Measurements from ENCODE around the gene PAGR1.
"Not testable (repeated sequence)": the region's sequence is repeated elsewhere in the genome, so short reads cannot be mapped to it uniquely, and the experiment has no call there.

The PAGR1 gene

DNA sequence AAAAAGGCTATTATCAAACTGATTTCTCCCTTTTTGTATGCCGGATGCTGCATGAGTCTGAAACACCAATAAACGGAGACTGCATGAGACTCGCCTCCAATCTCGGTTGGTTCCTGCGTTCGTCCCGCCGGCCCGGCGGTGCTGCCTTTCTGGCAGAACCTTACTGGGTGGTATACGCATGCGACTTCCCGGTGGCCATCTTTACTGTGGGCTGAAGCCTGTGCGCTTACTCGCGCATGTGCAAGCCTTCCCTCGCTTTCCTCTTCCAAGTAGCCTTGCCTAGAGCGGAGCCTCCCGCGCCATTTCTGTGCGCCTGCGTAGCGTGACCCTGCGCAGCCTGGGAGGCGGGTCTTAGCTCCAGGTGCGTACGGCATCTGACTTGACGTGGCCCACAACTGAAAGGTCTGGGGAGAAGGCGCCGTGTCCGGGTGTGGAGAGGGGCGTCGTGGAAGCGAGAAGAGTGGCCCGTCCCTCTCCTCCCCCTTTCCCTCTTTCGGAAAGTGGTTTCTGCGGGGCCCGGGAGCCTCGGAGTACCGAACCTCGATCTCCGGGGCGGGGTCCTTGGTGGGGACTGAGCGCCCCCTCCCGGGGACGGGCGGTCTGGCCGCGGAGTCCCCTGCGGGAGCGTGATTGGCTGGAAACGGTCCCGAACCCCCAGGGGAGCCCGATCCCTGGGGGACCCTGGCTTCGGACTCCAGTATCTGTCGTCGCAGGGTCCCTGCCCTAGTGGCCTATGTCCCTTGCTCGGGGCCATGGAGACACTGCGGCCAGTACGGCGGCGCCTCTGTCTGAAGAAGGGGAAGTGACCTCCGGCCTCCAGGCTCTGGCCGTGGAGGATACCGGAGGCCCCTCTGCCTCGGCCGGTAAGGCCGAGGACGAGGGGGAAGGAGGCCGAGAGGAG is at the start of gene PAGR1:
Gene PAGR1, plus strand, starts transcription at position 360 of the 901 bp plus-strand sequence. Its CDS starts 374 bp downstream, at position 734.
- DNase-seq (ENCODE audit: low read depth, low spot score) = peak; percentile 94

DNA sequence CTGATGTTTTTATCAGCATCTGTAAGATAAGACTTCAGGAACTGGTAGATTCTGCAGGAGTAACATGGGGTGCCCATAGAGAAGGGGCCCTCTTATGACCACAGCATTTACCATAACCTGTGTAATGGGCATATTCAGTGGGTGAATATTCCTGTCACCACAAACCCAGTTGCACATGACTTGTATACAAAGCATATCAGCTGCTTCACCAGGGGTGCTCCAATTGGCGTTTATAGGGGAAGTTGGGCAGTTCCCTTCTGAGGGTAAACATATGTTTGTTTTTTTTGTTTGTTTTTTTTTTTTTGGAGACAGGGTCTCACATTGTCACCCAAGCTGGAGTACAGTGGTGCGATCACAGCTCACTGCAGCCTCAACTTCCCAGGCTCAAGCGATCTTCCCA is 49.4 kb upstream of the PAGR1 start:
- no peak for DNase-seq (ENCODE audit: low read depth, low spot score)

GRCh38 chr16:29767062-29767461 is 48.9 kb upstream of the PAGR1 start:
- DNase-seq (ENCODE audit: low read depth, low spot score) = no peak

DNA sequence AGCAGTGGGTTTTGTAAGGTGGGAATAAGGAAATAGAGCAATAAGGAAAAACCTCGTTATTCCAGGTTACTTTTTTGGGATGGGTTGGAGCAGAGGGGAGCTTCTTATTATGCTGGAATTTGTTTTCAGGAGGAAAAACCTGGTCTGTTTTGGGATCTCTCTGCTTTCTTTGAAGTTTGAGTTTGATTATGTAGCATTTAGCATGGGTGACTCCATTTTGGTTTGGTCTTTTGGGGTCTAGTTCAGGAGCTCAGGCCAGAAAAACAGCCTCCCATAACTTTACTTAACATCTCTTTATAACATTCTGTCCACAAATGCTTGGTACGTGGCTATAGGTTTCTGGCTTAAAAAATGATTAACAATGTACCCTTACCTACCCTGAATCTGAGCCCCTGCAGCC is 46.4 kb upstream of the PAGR1 start:
- no peak for DNase-seq (ENCODE audit: low read depth, low spot score)

DNA sequence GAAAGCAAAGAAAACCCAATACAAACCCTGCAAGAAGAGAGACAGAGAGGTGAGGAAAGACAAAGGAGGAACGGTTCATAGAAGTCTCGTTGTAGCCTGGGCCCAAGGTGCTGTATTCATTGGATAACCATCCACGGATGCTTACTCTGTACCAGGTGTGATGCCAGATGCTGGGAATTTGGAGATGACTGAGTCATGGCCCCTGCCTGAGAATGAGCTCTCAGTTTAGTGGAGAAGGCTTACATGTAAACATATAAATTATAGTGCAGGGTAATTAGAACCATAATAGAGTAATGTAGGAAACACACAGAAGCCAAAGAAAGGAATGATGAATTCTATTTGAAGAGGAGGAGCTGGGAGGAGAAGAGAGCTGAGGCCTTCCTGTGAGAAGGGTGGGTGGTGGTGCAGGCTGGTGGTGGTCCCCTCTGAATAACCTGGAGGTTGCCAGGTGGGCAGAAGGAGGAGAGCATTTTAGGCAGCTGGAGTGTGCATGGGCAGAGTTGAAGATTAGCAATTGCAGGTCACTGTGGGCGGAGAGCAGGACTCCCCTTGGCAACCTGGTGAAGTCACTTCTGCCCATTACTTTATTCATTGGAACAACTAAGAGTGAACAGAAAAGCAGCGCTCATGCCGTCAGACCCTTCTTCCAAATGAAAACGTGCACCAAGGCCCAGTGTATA is 45.6 kb upstream of the PAGR1 start:
- no peak for DNase-seq (ENCODE audit: low read depth, low spot score)

- DNase-seq (ENCODE audit: low read depth, low spot score) = not testable (repeated sequence)
Observed at GRCh38 chr16:29772330-29772729, 43.6 kb upstream of the PAGR1 start.

GRCh38 chr16:29774730-29775129 is 41.2 kb upstream of the PAGR1 start:
- no peak for DNase-seq (ENCODE audit: low read depth, low spot score)

DNA sequence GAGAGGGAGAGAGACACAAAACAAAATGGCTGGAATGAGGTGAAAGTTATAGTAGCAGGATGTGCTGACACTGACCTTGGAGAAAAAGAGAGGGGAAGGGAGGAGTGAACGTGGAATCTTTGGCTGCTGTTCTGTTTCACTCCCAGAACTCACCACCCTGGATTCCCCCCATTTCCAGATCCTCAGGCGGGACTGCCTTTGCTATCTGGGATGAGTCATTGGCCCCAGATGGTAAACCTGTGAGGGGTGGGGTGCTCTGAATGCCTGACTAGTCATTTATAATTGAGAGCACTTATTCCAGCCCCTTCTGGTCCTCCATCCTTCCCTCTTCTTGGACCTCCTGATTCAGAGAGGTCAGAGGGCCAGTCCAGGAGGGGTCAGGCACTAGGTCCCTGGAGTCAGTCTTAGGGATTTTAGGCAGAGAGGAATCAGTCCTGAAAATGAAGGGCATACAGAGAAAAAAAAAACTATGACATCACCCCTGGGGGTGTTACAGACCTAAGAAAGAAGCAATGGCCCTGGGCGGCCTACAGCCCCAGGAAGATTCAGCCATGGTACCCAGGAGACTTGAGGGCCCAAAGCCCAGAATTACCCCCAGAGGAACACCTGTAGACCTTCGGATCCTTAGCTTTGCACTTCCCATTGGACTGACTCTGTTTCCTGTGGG is 40.1 kb upstream of the PAGR1 start:
- DNase-seq (ENCODE audit: low read depth, low spot score) = no peak

- no peak for DNase-seq (ENCODE audit: low read depth, low spot score)
Observed at GRCh38 chr16:29777576-29778350, 38.2 kb upstream of the PAGR1 start, which contains the start of gene ZG16. Gene ZG16 (plus strand): TSS chr16:29778256. CDS start chr16:29779267, 1,011 bp downstream.

GRCh38 chr16:29779474-29779873 is 36.5 kb upstream of the PAGR1 start:
- DNase-seq (ENCODE audit: low read depth, low spot score) = no peak

DNA sequence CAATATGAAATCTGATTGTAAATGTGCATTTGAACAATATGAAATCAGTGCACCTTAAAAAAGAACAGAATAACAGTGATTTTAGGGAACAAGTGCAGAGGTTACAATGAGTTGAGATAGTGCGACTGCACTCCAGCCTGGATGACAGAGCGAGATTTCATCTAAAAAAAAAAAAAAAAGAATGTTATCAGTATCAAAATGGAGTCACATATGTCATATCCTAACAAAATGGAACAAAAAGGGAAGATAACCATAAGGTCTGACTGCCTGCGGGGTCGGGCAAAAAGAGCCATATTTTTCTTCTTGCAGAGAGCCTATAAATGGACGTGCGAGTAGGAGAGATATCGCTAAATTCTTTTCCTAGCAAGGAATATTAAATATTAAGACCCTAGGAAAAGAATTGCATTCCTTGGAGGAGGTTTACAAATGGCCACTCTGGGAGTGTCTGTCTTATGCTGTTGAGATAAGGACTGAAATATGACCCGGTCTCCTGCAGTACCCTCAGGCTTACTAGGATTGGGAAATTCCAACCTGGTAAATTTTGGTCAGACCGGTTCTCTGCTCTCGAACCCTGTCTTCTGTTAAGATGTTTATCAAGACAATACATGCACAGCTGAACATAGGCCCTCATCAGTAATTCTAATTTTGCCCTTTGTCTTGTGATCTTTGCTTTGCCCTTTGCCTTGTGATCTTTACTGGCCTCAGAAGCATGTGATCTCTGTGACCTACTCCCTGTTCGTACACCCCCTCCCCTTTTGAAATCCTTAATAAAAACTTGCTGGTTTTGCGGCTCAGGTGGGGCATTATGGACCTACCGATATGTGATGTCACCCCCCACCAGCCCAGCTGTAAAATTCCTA is 32.6 kb upstream of the PAGR1 start:
- DNase-seq (ENCODE audit: low read depth, low spot score) = not testable (repeated sequence)

- DNase-seq (ENCODE audit: low read depth, low spot score) = no peak
Observed at GRCh38 chr16:29784157-29784556, 31.8 kb upstream of the PAGR1 start.

DNA sequence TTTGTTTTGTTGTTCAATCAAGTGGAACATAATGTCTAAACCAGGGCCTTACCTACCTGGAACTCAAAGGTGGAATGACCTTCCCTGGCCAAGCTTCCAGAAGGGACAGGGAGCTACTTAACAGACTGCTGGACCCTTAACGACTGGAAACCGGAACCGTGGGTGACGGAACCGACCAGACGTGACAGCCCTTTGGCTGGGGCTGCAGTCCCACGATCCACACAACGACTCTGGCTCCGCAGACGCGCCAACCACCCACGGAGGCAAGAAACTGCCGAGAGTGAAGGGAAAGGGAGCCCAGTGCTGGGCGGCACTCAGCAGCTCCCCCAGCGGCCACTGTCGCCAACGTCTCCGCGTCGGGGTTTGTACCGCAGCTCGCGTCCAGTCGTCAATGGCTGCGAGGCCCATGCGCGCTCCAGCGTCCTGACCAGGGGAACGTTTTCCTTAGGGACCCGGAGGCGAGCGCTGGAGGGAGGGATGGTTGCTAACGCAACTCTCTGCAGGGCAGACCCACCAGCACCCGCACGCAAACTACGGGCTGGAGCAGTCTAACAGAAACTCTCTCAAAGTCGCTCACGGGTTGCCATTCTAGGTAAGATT is 31.0 kb upstream of the PAGR1 start:
- peak; percentile 43 for DNase-seq (ENCODE audit: low read depth, low spot score)

GRCh38 chr16:29787155-29787554 is 28.8 kb upstream of the PAGR1 start:
- DNase-seq (ENCODE audit: low read depth, low spot score) = not testable (repeated sequence)

GRCh38 chr16:29789775-29790182 is 26.2 kb upstream of the PAGR1 start:
- no peak for DNase-seq (ENCODE audit: low read depth, low spot score)

DNA sequence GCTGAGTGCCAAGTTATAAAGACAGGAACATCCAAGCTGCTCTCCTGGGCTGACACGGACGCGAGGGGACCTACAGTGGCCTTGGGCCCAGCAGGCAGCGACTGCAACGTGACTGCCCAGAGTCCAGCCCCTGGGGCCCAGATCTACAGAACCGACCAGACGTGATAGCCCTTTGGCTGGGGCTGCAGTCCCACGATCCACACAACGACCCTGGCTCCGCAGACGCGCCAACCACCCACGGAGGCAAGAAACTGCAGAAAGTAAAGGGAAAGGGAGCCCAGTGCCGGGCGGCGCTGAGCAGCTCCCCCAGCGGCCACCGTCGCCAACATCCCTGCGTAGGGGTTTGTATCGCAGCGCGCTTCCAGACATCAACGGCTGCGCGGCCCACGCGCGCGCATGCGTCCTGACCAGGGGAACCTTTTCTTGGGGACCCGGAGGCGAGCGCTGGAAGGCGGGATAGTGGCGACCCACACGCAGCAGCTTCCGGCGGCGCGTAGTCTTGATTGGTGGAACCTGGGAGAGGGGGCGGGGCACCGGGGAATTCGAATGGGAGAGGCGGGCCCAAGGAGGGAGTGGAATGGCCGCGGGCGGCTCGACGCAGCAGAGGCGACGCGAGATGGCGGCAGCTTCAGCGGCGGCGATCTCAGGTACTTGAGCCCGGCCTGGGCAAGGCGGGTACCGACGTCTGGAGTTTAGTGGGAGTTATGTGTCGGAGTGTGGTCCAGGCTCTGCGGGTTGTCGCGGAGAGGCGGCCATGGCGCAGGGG is 25.6 kb upstream of the PAGR1 start, which contains the start of gene KIF22:
Gene KIF22, plus strand, starts transcription at position 569 of the 766 bp plus-strand sequence. Its CDS starts 9 bp downstream, at position 578.
- DNase-seq (ENCODE audit: low read depth, low spot score) = peak; percentile 100

DNA sequence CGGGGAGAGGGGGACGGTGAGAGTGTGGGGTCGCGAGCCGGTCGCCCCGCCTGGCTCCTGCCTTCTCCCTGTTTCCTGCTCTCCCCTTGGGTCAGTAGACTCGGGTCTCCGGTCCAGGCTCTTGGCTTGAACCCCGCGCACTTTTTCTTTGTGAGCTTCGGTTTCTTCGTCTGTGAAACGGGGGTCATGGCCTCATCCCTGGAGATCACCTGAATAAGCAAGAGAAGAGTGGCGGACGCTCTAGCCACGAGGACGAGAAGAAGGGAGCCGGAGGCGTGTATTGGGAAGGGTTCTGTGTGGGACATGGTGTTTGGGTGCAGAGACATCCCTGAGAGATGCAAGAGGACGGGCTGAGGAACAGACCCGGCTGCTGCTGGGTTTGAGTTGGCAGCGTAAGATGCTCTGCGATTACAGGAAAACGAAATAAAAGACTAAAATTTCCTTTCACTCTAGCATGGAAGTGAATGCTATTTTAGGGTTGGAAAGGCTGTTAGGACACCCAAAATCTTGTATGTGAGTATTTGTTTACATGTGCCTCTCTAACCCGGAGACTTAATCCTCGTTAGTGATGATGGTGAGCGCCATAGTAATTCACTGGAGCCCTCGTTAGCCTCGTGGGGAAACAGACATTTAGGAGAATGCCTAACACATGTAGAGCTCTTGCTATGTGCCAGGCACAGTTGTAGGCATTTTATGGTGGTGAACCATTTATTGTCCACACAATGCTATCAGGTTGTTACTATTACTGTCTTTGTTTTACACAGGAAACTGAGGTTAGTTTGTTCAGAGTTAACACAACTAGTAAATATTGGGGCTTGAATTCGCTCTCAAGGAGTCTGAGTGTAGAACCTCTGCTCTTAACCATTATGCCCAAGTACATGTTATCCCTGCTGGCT is 24.8 kb upstream of the PAGR1 start:
- DNase-seq (ENCODE audit: low read depth, low spot score) = no peak

All from activated naive CD8-positive, alpha-beta T cell treated with anti-CD3 and anti-CD28 coated beads, Interleukin-2, amount 50 U/mL, for 16 hours (primary cell).